H1 (cell line): ENCODE results near the gene PCDH18. TPM values are rescaled to one million over a fixed set of nuclear protein-coding genes. Genes with fewer than 3 reads are reported as not detected.
A peak's percentile ranks its signal among the peaks of the same experiment; 100 is the strongest.

Source experiments
- CTCF ChIA-PET: fragments of 300-600 bp; sonication (Branson Sonifier 250); formaldehyde crosslinking; loops from one replicate; lab custom pipeline; 2021; ENCODE audit not compliant: partially characterized antibody; lab: Charles Lee
- POLR2A ChIA-PET: fragments of 300-600 bp; sonication (Branson Sonifier 250); formaldehyde crosslinking; loops from one replicate; lab custom pipeline; 2021; ENCODE audit warnings: inconsistent platforms; ENCODE audit not compliant: partially characterized antibody; lab: Charles Lee
- DNase-seq, 2 experiments: peaks; one replicate each; pipeline versions ENCODE4 v3.0.0 to v3.0.0-alpha.2; 2010 to 2022; ENCODE audit warnings: low spot score in 2 of 2, low read depth in 1 of 2, mixed read lengths in 1 of 2
- FAIRE-seq: peaks from 2 replicates; lab custom pipeline; 2011; peaks lifted over from hg19 to GRCh38; lab: Jason Lieb, UNC
- H2AFZ ChIP-seq: 2 replicates; pipeline ENCODE4 v1.8.1; 2012; ENCODE audit warnings: low read length, inconsistent platforms
- H2AK5ac ChIP-seq: 2 replicates; pipeline ENCODE4 v1.6.1; 2013; ENCODE audit warnings: low read depth, low read length
- H2BK120ac ChIP-seq: replicated peaks from 2 replicates; pipeline ENCODE3; 2013; ENCODE audit warnings: low read depth, low read length, inconsistent platforms
- H2BK12ac ChIP-seq: 2 replicates; pipeline ENCODE4 v1.6.1; 2013; ENCODE audit warnings: low read depth, low read length
- H2BK15ac ChIP-seq: 2 replicates; pipeline ENCODE4 v1.6.1; 2013; ENCODE audit warnings: low read length
- H2BK20ac ChIP-seq: 2 replicates; pipeline ENCODE4 v1.6.1; 2013; ENCODE audit warnings: low read length
- H2BK5ac ChIP-seq: 2 replicates; pipeline ENCODE4 v1.6.1; 2013; ENCODE audit warnings: low read depth, low read length
- H3K14ac ChIP-seq: 2 replicates; pipeline ENCODE4 v1.6.1; 2013; ENCODE audit warnings: inconsistent platforms; ENCODE audit not compliant: insufficient read length
- H3K18ac ChIP-seq: 2 replicates; pipeline ENCODE4 v1.6.1; 2013; ENCODE audit warnings: low read length; ENCODE audit errors: extremely low read depth
- H3K23ac ChIP-seq: 2 replicates; pipeline ENCODE4 v1.6.1; 2013; ENCODE audit warnings: inconsistent platforms; ENCODE audit not compliant: insufficient read length
- H3K23me2 ChIP-seq: 2 replicates; pipeline ENCODE4 v1.6.1; 2013; ENCODE audit warnings: low read depth, low read length
- H3K27ac ChIP-seq: 2 replicates; pipeline ENCODE4 v1.6.1; 2011; ENCODE audit warnings: low read depth, low read length, inconsistent platforms
- H3K27me3 ChIP-seq, 4 experiments: replicated peaks in 1 of 4; 1 replicate in 1 of 4; 2 replicates in 3 of 4; pipeline versions ENCODE4 v1.6.1 to v1.8.1; 2011 to 2013; ENCODE audit warnings: low read length in 3 of 4, mild to moderate bottlenecking in 3 of 4, inconsistent platforms in 2 of 4, mixed read lengths in 2 of 4, moderate library complexity in 1 of 4; ENCODE audit not compliant: control insufficient read depth in 3 of 4, insufficient read depth in 3 of 4; ENCODE audit errors: extremely low read depth in 1 of 4
- H3K36me3 ChIP-seq, 4 experiments: 2 replicates each; pipeline versions ENCODE4 v1.6.1 to v1.8.1; 2011 to 2013; ENCODE audit warnings: mild to moderate bottlenecking in 4 of 4, low read length in 3 of 4, moderate library complexity in 2 of 4, control low read depth in 1 of 4, inconsistent platforms in 1 of 4; ENCODE audit not compliant: insufficient read depth in 4 of 4, control insufficient read depth in 2 of 4
- H3K4ac ChIP-seq: replicated peaks from 2 replicates; pipeline ENCODE3; 2013; ENCODE audit warnings: low read length, low read depth, mixed read lengths, inconsistent platforms; ENCODE audit not compliant: insufficient read length
- H3K4me1 ChIP-seq, 4 experiments: replicated peaks in 1 of 4; 1 replicate in 1 of 4; 2 replicates in 3 of 4; pipeline versions ENCODE4 v1.6.1 to v1.8.1; 2011 to 2013; ENCODE audit warnings: low read length in 3 of 4, inconsistent platforms in 2 of 4, mixed read lengths in 1 of 4; ENCODE audit not compliant: insufficient read depth in 4 of 4, control insufficient read depth in 3 of 4
- H3K4me2 ChIP-seq, 2 experiments: 2 replicates each; pipeline versions ENCODE4 v1.6.1 to v1.8.1; 2011 to 2013; ENCODE audit warnings: low read depth in 2 of 2, low read length in 2 of 2, control low read depth in 1 of 2, inconsistent platforms in 1 of 2, mild to moderate bottlenecking in 1 of 2; ENCODE audit not compliant: insufficient read depth in 1 of 2
- H3K4me3 ChIP-seq, 4 experiments: fragments of 200-600, 300-600 bp in 1 of 4; sonication (generic), shearing (Covaris generic), sonication (Bioruptor Twin) in 1 of 4; 2 replicates each; pipeline versions ENCODE4 v1.5.1 to v1.8.1; 2011 to 2016; ENCODE audit warnings: low read length in 4 of 4, low read depth in 3 of 4, control low read depth in 2 of 4, inconsistent platforms in 2 of 4, mild to moderate bottlenecking in 2 of 4, mixed read lengths in 1 of 4, moderate library complexity in 1 of 4; ENCODE audit not compliant: insufficient read depth in 2 of 4; ENCODE audit errors: extremely low read depth in 1 of 4
- H3K56ac ChIP-seq: replicated peaks from 2 replicates; pipeline ENCODE3; 2013; ENCODE audit warnings: low read depth, mild to moderate bottlenecking, mixed read lengths, low read length, inconsistent platforms; ENCODE audit not compliant: insufficient read length
- H3K79me1 ChIP-seq: 2 replicates; pipeline ENCODE4 v1.6.1; 2013; ENCODE audit warnings: low read depth, low read length, control low read depth
- H3K79me2 ChIP-seq, 2 experiments: 2 replicates each; pipeline versions ENCODE4 v1.6.1 to v1.8.1; 2012 to 2013; ENCODE audit warnings: low read length in 2 of 2, mild to moderate bottlenecking in 2 of 2, inconsistent platforms in 1 of 2; ENCODE audit not compliant: insufficient read depth in 2 of 2, control insufficient read depth in 1 of 2
- H3K9ac ChIP-seq, 4 experiments: replicated peaks in 1 of 4; 1 replicate in 1 of 4; 2 replicates in 3 of 4; pipeline versions ENCODE4 v1.6.1 to v1.8.1; 2011 to 2013; ENCODE audit warnings: low read depth in 3 of 4, low read length in 3 of 4, control low read depth in 2 of 4, mild to moderate bottlenecking in 2 of 4, moderate library complexity in 2 of 4, inconsistent platforms in 1 of 4; ENCODE audit errors: extremely low read depth in 1 of 4
- H3K9me3 ChIP-seq, 2 experiments: 2 replicates each; pipeline versions ENCODE4 v1.6.1 to v1.8.1; 2012 to 2013; ENCODE audit warnings: mild to moderate bottlenecking in 2 of 2, moderate library complexity in 2 of 2, control low read depth in 1 of 2, inconsistent platforms in 1 of 2, low read depth in 1 of 2, low read length in 1 of 2, mixed read lengths in 1 of 2; ENCODE audit not compliant: insufficient read depth in 2 of 2
- H4K20me1 ChIP-seq, 2 experiments: replicated peaks in 1 of 2; 2 replicates each; pipeline versions ENCODE3 to v1.8.1; 2011 to 2013; ENCODE audit warnings: inconsistent platforms in 2 of 2, low read length in 2 of 2, mild to moderate bottlenecking in 1 of 2; ENCODE audit not compliant: insufficient read depth in 2 of 2, control insufficient read depth in 1 of 2
- H4K5ac ChIP-seq: 2 replicates; pipeline ENCODE4 v1.6.1; 2013; ENCODE audit warnings: low read length, low read depth, mixed read lengths, inconsistent platforms; ENCODE audit not compliant: insufficient read length
- H4K8ac ChIP-seq: 2 replicates; pipeline ENCODE4 v1.8.0; 2013; ENCODE audit warnings: mild to moderate bottlenecking, moderate library complexity, low read length, inconsistent platforms; ENCODE audit not compliant: insufficient read depth; ENCODE audit errors: extremely low read depth
- H4K91ac ChIP-seq: replicated peaks from 2 replicates; pipeline ENCODE3; 2013; ENCODE audit warnings: low read length, mixed read lengths, inconsistent platforms; ENCODE audit not compliant: insufficient read length
- ATF3 ChIP-seq: IDR thresholded peaks from 2 replicates; pipeline ENCODE4 v1.6.1; 2011; ENCODE audit warnings: low read depth, mild to moderate bottlenecking, low read length; ENCODE audit not compliant: insufficient read depth
- BRCA1 ChIP-seq: IDR thresholded peaks from 2 replicates; pipeline ENCODE4 v1.6.1; 2012; ENCODE audit warnings: low read depth, low read length, improper control_type of control experiment
- TEAD4 ChIP-seq: IDR thresholded peaks from 2 replicates; pipeline ENCODE4 v1.6.1; 2012; ENCODE audit warnings: low read depth, low read length, inconsistent platforms, mixed read lengths
- WGBS, 2 experiments: shearing (Covaris generic) in 1 of 2; methylation state at CpG; one replicate each; pipeline versions ENCODE4 v1.1.6 to v1.1.7; 2013 to 2015; ENCODE audit warnings: low lambda C conversion rate in 2 of 2, mixed read lengths in 2 of 2, inconsistent platforms in 1 of 2, low coverage in 1 of 2, missing lambda C conversion rate in 1 of 2; ENCODE audit not compliant: insufficient replicate concordance in 2 of 2, insufficient coverage in 1 of 2, insufficient read length in 1 of 2; ENCODE audit errors: extremely low coverage in 1 of 2, missing lambda C conversion rate in 1 of 2; 5-methylcytosine and 5-hydroxymethylcytosine counted together
- polyA plus RNA-seq, 7 experiments: library from polyadenylated mRNA; depleted of rRNA in 3 of 7; stranded (reverse) in 5 of 7; unstranded in 2 of 7; fragments of >200 nt in 5 of 7; fragments of 200-250 nt in 2 of 7; gene quantifications; 1 replicate in 5 of 7; 2 replicates in 1 of 7; 4 replicates in 1 of 7; pipeline versions ENCODE4 v1.2.1 to v1.2.3, GENCODE V29; 2011 to 2013; ENCODE audit warnings: missing spikeins in 2 of 7, mixed read lengths in 2 of 7
- total RNA-seq: library from RNA; stranded (reverse); fragmentation: NEBNext Ultra II Directional; extraction: Animal tissue kit (Norgen Biotek cat#: 25700); gene quantifications from 2 replicates; pipeline ENCODE4 v1.2.1, GENCODE V29; 2021

The PCDH18 gene
- total and polyA plus RNA-seq, 2 of the 8 experiments (the other 6 are each of a cell fraction or from before 2014, with no cell fraction given), result 28.8 to 41.8 TPM

GRCh38 chr4:137545461-137545861 is 13.2 kb upstream of the PCDH18 start:
- no peaks in the 10 kb centered on the region for H3K36me3 ChIP-seq
- peak overlapping the region; percentile 91; the same call in 1 of the 2 replicates for H2BK12ac ChIP-seq
- peak; percentile 62; the same call in 1 of the 2 replicates for TF ChIP-seq TEAD4
- TF ChIP-seq BRCA1, result no peak
- TF ChIP-seq ATF3, result no peak
- H3K27me3 ChIP-seq, result peaks cover 0 to 3% (median 0%) of the 10 kb centered on the region in 4 experiments; a peak in 2 of 7 replicates
- peak overlapping the region in 1 of 2 experiments; percentile 42; a peak in 2 of 4 replicates for H3K4me2 ChIP-seq
- H2BK5ac ChIP-seq, result 0 out of 2 replicates have a peak overlapping the region, but pooled peaks have one; percentile 14
- H3K27ac ChIP-seq, result no peak overlapping the region
- H3K56ac ChIP-seq, result no peak overlapping the region
- no peak overlapping the region for H3K14ac ChIP-seq
- peak overlapping the region; percentile 3 for H4K91ac ChIP-seq
- peak overlapping the region; percentile 25 for H2BK120ac ChIP-seq
- peaks cover 3% of the 10 kb centered on the region; the same call in 1 of the 2 replicates for H3K23me2 ChIP-seq
- no peak overlapping the region for H4K5ac ChIP-seq
- H2BK20ac ChIP-seq, result peak overlapping the region; percentile 62; the same call in 1 of the 2 replicates
- no peak overlapping the region for H3K23ac ChIP-seq
- ChIA-PET POLR2A (interaction anchor here (0.7 kb wide), 1 partner anchor 8 kb away, joined by 4 read pairs; no protein-coding TSS in a partner anchor), CTCF (interaction anchor here (0.6 kb wide), 1 partner anchor 1109 kb away, joined by 3 read pairs; no protein-coding TSS in a partner anchor)
- H4K8ac ChIP-seq, result no peak overlapping the region
- no peaks in the 10 kb centered on the region for H3K79me1 ChIP-seq
- peaks cover 0 to 23% (median 11%) of the 10 kb centered on the region in 4 experiments; a peak in 4 of 7 replicates for H3K4me1 ChIP-seq
- 57% methylated on average over 4 of the region's 4 CpGs; no CpG with 5 or more reads in 1 of the 2 experiments for WGBS, 2 experiments
- no peak overlapping the region for H2AK5ac ChIP-seq
- no peak overlapping the region for H3K4ac ChIP-seq
- DNase-seq, result no peak
- no peak overlapping the region for H2BK15ac ChIP-seq
- no peak overlapping the region for H3K9ac ChIP-seq
- no peaks in the 10 kb centered on the region for H3K79me2 ChIP-seq
- H3K9me3 ChIP-seq, result no peaks in the 10 kb centered on the region
- peak; percentile 50 for FAIRE-seq
- H3K4me3 ChIP-seq, result 0 out of 8 replicates have a peak overlapping the region, but pooled peaks of 1 of the 4 experiments have one; percentile 0
- no peak overlapping the region for H2AFZ ChIP-seq
- H4K20me1 ChIP-seq, result no peaks in the 10 kb centered on the region
- 0 out of 2 replicates have a peak overlapping the region, but pooled peaks have one; percentile 33 for H3K18ac ChIP-seq
